Activated CD4-positive, alpha-beta T cell treated with anti-CD3 and anti-CD28 coated beads for 1 hour (primary cell): Measurements from ENCODE around the gene PRSS22.

Experiments used
- DNase-seq: peaks from one replicate; pipeline ENCODE4 v3.0.0-alpha.2; 2020

The PRSS22 gene

DNA sequence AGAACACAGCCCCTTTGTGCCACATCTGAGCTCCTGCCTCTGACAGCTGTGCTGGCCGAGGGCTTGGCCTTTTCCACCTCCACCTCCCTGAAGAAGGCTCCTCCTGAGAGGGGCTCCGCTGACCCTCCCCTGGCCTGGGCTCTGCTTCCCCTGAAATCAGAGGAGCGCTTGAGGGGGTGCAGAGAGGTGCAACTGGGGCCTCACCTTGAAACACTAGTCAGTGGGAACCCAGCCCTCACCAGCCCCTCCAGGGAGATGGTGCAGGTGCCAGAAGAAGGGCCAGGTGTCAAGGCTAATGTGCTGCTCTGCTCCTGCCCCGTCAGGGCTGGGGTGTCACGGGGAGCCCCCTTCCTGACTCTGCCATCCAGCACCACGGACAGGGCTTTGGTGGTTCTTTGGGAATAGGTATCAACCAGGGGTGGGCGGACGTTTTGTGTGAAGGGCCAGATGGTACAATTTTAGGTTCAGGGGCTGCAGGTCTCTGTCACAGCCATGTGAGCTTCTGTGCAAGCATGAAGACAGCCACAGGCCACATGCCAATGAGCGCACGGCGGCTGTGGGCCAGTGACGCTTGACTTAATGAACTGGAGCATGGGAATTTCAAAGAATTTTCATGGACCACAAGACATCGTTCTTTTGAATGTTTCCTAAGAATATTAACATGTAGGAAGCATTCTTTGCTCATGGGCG lies 30.0 kb downstream of the PRSS22 start:
- DNase-seq = no peak

DNA sequence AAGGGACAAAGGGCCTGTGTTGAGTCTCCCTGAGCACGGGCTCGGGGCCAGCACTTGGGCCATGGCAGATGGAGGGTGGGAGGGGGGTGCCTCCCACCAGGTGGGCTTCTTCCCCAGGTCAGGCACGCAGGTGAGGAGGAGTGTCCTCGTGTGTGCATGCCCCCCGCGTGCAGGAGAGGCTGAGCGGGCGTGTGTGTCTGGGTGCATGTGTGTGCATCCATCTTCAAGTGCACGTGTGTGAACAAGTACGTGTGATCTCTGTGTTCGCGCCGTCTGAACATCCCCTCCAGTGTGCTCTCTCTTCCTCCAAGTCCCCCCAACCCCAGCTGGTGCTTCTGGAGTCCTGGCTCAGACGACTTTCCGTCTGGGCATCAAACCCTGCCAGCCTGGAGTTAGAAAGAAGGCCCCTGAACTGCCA lies 30.6 kb downstream of the PRSS22 start:
- DNase-seq = no peak

DNA sequence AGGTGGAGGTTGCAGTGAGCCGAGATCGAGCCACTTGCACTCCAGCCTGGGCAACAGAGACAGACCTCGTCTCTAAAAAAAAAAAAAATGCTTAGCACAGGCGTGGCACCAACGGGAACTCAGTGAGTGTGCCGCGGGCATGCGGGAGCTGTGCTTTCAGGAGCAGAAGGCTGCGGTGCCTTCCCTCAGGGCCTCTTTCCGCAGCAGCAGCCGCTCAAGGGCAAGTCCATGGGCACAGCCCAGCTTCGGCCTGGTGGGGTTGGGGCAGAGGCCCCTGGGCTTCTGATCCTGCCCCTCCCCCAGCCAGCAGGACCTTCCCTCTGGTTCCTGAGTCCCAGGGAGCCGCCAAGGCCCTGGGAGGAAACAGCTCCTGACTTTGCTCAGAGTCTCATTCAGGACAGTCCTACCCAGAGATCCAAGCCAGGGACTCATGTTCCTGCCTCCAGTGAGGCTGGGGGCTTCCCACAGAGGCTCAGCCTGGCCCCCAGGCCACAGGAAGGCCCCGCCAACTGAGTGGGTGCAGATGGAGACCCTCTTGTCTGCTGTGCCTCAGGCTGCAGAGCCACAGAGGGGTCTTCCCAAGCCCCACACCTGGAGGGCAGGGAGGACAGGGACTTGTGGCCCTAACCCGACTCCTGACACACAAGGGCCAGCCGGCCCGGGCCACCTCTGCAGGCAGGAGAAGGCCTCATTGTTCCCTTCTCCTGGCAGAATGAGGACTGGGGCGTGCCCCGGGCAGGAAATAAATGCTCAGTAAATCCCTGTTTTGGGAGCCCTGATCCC lies 31.2 kb downstream of the PRSS22 start:
- no peak for DNase-seq

DNA sequence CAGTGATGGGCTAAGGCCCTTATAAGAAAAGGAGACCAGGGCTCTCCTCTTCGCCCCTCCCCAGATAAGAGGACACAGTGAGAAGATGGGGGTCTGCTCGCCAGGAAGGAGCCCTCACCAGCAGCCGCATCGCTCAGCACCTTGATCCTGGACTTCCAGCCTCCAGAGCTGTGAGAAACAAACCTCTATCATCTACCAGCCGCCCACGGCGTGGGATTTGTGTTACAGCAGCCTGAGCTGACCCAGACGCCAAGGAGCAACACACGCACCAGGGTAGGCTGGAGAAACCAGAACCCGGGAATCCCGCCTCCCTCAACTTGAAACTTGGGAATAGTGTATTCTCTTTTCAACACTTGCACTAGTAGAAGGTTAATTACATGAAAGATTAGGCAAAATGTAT lies 32.1 kb downstream of the PRSS22 start:
- no peak for DNase-seq

DNA sequence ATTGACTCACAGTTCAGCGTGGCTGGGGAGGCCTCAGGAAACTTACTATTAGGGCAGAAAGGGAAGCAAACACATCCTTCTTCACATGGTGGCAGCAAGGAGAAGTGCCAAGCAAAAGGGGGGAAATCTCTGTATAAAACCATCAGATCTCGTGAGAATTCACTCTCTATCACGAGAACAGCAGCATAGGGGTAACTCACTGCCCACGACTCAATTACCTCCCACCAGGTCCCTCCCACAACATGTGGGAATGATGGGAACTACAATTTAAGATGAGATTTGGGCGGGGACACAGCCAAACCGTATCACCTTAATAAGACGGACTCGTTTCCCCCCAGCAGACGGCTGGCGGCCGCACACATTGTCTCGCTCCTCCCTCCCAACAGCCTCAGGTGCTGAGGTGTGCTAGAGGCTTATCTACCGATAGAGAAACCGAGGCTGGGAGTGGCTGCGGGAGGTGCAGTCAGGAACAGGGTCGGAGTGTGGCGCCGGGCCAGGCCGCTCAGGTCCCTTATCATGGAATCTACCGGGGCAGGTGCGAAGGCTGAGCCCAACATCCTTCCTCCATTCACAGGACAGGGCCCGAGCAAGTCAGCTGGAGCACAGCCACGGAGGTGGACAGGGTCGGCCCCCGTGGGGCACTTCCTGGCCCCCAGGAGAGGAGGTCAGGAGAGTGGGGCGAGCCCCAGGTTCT lies 32.8 kb downstream of the PRSS22 start:
- no peak for DNase-seq

DNA sequence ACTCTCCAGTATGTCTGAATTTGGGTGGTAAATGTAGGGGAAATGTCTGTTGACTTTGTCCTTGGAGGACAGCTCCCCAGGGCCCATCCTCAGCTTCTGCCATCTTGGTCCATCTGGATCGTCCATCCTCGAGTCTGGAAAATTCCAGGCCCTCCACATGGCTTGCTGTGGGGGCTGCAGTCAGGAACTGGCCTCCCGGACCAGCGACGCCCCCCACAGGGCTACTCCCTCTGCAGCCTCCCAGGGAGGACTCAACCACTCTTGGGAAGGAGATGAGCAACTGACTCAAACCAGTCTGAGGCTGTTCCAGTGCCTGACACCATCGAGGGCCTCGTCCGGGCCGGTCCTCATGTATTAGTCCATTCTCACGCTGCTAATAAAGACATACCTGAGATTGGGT lies 33.3 kb downstream of the PRSS22 start:
- no peak for DNase-seq

DNA sequence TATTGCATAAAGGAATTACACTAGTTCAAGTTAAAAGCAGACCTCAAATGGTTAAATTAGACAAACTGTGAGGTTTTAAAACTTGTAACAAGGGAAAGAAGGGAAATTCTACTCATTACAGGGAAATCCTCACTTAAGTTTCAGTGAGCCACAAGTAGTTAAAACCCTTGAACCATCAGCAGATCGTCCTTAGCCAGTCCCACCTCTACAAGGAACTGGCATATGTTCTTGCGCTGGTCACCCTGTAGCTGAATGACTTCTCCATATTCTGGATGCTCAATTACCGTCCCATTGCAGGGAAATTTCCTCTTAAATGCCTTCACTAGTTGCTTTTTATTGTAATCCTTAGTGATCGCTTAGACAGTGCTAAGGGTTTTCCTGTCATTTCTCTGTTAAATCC lies 35.5 kb downstream of the PRSS22 start:
- DNase-seq = no peak

DNA sequence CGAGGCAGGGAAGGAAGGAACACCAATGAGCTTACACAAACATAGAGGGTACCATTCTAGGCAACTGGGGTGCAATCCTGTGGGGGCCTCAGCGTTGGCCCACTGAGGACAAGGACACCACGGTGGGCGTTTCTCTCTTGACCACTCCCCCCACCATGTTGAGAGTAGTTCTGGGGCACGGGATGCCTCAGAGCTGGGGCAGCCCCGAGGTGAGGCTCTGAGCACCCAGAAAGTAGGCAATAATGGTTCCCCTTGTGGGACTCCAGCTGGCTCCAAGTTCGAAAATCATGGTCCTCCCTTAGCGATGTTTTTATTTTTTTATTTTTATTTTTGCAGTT lies 35.8 kb downstream of the PRSS22 start:
- DNase-seq = no peak

DNA sequence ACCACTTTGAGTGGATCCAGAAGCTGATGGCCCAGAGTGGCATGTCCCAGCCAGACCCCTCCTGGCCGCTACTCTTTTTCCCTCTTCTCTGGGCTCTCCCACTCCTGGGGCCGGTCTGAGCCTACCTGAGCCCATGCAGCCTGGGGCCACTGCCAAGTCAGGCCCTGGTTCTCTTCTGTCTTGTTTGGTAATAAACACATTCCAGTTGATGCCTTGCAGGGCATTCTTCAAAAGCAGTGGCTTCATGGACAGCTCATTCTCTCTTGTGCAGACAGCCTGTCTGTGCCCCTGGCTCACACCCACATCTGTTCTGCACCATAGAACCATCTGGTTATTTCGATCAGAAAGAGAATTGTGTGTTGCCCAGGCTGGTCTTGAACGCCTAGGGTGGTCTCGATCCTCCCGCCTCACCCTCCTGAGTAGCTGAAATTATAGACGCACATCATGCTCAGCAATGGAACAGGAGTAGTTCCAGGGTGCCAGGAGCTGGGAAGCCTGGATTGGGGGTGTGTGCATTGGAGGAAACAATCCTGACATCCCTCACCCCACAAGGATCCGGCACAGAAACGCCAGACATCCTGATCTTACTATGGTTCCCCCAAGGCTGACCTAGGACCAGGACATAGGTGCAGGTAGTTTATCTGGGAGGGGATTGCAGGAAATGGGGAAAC lies 36.3 kb downstream of the PRSS22 start:
- DNase-seq = no peak

DNA sequence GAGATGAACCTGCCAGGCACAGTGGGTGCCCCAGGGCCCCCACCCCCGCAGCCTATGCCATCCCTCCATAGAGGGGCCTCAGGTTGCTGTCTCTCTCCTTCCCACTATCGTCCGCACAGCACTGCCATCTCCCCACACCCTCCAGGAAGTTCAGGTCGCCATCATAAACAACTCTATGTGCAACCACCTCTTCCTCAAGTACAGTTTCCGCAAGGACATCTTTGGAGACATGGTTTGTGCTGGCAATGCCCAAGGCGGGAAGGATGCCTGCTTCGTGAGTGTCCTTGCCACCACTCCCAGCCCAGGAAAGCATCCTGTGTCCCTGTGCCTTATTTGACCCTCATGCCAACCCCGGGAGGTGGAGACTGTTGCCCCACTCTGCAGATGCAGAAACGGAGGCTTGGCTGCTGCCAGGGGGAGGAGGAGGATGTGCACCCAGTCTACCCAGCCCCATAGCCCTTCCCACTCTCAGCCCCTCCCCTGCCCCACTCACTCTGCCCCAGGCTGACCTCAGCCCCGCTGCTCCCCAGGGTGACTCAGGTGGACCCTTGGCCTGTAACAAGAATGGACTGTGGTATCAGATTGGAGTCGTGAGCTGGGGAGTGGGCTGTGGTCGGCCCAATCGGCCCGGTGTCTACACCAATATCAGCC lies 37.0 kb downstream of the PRSS22 start:
- DNase-seq = no peak

DNA sequence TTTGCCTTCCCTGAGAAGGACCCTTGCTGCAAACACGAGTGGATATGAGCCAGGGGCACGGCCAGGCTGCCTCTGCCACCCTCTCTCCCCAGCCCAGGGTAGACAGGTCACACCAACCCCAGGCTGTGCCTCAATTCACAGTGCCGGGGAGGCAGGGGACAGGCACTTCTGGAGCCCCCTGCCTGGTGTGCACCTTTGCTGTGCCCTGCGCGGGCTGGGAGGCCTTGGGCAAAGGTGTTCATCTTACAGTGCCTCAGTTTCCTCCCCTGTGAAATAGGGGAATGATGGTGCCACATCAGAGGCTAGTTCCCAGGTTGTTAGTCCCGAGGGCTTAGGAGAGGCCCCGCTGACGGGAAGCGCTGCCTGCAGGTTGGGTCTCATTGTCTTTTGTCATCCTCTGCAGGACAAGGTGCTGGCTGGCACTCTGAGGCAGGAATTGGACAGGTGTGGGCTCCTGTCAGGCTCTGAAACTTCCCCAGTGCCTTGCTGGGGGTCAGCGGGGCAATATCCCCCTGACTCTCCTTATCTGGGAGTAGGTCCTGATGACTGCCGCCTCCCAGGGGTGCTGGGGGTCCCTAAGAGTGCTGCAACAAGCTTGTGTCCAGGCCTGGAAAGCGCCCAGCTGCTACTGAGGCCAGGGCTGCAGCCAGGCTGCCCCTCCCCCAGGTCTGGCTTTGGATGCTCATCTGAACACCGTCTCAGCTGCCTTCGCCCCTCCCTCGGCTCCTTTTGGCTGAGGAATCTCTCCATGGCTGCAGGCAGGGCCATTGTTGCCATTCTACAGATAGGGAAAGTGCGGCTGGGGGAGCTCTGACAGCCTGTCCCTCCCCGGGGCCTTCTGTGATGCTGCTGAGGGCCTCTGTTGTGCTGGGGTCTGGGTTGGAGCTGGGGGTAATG lies 37.8 kb downstream of the PRSS22 start:
- DNase-seq = no peak

DNA sequence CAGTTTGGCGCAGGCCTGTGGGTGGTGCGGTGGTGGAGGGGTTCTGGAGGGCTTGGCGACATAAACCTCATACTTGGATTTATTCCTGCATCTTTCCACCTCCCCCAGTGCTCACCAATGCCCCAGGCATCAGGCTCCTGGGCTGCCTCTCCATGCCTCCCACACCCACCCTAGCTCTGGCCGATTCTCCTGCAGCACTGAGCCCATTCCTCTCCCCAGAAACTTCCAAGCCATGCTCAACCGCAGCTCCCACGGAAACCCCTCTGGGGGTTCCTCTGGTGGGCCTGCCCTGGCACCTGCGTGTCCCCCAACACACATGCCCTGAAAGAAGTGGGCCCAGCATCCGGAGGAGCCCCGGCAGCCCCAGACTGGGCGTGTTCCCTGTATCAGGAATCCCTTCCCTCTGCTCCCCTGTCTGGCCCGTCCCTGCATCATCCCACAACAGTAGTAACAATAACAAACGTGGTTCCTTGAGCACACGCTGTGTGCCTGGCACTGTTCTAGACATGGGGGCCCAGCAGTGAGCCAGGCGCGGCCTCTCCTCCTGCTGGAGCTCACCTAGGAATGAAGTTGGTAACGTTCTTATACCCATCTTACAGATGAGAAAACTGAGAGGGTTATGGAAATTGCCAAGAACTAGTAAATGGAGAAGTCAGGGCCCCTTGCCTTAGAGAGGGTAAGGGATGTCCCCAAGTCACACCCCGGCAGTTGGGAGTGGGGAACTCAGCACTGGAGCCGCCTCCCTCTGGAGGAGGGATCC lies 38.6 kb downstream of the PRSS22 start:
- no peak for DNase-seq

DNA sequence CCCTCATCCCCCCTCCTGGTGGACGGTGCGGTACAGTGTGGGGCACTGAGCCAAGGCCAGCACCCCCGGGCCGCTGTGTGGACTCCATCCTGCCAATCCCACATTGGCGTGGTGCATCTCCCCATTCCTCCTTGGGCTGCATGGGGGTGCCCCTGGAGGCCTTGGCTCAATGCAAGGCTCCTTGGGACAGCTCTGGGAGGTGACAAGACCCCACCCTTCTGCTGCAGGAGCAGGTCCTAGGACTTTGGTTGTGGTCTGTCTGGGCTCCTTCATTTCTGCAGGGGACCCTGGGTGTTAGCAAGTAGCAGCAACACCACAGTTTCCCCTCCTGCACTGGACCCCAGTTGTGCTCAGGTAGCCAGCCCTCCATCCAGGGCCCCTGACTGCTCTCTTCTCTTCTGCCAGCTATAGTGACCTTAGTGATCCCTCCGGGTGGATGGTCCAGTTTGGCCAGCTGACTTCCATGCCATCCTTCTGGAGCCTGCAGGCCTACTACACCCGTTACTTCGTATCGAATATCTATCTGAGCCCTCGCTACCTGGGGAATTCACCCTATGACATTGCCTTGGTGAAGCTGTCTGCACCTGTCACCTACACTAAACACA lies 39.6 kb downstream of the PRSS22 start:
- no peak for DNase-seq

DNA sequence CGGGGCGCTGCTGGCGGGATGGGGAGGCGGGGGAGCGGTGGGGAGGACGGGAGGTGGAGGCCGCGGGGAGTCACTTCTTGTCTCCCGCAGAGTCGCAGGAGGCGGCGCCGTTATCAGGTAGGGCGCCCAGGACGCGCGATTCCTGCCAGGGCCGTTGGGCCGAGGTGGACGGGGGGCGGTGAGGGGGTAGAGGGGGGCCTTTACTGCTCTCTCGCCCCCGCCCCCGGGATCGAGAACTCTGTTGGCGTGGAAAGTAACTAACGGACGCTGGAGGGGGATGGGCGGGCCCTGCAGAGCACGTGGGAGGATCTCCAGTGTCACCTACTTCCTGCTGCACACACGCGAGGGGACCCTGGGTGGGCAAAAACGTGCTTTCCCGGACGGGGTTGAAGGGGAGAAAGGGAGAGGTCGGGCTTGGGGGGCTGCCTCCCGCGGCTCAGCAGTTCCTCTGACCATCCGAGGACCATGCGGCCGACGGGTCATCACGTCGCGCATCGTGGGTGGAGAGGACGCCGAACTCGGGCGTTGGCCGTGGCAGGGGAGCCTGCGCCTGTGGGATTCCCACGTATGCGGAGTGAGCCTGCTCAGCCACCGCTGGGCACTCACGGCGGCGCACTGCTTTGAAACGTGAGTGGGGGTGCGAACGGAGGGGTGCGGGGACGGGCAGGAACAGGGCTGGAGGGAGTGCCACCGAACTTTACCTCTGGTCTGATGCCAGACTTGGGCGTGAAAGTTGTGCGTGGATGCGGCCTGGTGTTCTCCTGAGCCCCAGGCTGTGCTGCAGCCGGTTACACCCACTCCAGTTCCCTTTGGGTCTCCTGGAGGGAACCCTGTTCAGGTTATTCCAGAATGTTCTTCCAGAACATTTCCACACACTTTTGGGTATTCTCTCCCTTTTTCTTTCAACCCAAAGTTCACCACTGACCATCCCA lies 40.4 kb downstream of the PRSS22 start:
- no peak for DNase-seq

DNA sequence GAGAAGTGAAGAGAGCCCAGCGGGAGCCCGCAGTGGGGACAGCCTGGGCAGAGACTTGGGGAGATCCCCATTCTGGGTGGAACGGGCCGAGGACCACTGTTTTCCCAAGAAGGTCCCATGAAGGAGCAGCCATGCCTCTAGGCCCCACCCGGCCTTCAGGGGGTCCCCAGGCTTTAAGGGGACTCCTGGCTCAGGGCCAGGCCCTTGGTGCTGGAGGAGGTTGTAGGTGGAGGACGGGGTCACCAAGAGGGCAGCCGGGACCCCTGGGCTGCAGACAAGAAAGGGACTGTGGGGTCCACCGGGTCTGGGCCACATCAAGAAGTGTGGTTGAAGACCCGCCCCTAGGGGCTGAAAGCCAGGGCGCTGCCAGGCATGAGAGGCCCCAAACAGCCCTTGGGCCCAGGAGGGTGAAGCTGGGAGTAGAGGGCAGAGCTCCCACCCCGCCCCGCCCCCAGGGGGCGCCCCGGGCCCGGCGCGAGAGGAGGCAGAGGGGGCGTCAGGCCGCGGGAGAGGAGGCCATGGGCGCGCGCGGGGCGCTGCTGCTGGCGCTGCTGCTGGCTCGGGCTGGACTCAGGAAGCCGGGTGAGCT lies 41.1 kb downstream of the PRSS22 start, which contains the start of gene PRSS21:
Gene PRSS21 (plus strand): TSS at position 487 of the 589 bp plus-strand sequence. CDS start 32 bp downstream, at position 519.
- no peak for DNase-seq

DNA sequence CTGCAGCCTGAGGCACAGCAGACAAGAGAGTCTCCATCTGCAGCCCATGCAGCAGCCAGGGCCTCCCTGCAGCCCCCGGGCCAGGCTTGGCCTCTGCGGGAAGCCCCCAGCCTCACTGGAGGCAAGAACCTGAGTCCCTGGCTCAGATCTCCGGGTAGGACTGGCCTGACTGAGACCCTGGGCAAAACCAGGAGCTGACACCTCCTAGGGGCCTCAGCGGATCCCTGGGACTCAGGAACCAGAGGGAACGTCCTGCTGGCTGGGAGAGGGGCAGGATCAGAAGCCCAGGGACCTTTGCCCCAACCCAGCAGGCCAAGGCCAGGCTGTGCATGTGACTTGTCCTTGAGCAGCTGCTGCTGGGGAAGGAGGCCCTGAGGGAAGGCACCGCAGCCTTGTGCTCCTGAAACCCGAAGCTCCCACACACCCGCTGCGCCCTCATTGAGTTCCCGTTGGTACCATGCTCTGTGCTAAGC lies 42.6 kb downstream of the PRSS22 start:
- no peak for DNase-seq

DNA sequence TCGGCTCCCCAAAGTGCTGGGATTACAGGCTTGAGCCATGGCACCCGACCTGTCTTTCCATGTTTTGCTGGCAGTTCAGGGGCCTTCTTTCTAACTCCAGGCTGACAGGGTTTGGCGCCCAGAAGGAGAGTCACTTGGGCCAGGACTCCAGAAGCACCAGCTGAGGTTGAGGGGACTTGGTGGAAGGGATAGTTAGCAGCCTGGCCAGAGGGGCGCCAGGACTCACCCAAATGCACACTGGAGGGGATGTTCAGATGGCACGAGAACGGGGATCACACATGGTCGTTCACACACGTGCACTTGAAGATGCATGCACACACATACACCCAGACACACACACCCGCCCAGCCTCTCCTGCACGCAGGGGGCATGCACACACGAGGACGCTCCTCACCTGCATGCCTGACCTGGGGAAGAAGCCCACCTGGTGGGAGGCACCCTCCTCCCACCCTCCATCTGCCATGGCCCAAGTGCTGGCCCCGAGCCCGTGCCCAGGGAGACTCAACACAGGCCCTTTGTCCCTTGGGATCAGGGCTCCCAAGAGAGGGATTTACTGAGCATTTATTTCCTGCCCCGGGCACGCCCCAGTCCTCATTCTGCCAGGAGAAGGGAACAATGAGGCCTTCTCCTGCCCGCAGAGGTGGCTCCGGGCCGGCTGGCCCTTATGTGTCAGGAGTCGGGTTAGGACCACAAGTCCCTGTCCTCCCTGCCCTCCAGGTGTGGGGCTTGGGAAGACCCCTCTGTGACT lies 43.2 kb downstream of the PRSS22 start:
- no peak for DNase-seq

DNA sequence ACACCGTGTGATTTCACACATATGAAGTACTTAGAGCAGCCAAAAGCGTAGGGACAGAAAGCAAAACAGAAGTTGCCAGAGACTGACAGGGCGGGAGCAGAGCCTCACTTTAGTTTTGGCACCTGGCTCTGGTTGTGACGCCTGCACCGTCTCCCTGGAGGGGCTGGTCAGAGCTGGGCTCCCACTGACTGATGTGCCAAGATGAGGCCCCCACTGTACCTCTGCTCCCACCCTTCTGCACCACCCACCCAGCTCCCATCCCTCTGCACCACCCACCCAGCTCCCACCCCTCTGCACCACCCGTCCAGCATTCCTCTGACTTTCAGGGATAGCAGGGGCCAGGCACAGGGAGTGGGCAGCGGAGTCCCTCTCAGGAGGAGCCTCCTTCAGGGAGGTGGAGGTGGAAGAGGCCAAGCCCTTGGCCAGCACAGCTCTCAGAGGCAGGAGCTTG lies 44.2 kb downstream of the PRSS22 start:
- DNase-seq = no peak
